ENCODE results near the gene MED12L. TPM values are rescaled to one million over a fixed set of nuclear protein-coding genes. Genes with fewer than 3 reads are reported as not detected.

The MED12L gene
- total RNA-seq, 6 experiments from 2014 or later = 0.05 to 0.64 (median 0.13) TPM; not detected in 1

- no peak for DNase-seq
- TF ChIP-seq CTCF (IDR thresholded peaks at IDR 0.05) = no peak
- Mint-ChIP-seq H3K36me3 (ENCODE audit: low read depth) (no peaks in the 10 kb centered on the region), H3K9me3 (no peaks in the 10 kb centered on the region), H3K4me1 (ENCODE audit: low read depth) (no peaks in the 10 kb centered on the region; the same call in 1 of the 2 replicates), H3K27me3 (ENCODE audit: insufficient read depth) (peaks cover 13% of the 10 kb centered on the region), H3K27ac (no peak overlapping the region), H3K4me3 (no peak overlapping the region)
Measured at GRCh38 chr3:151093148-151093547, 7.7 kb downstream of the MED12L start.

- no peak overlapping the region for H3K4me3 Mint-ChIP-seq
- peaks cover 15% of the 10 kb centered on the region for H3K27me3 Mint-ChIP-seq (ENCODE audit: insufficient read depth)
- no peak for TF ChIP-seq CTCF (IDR thresholded peaks at IDR 0.05)
- no peak for DNase-seq
- H3K27ac Mint-ChIP-seq = no peak overlapping the region
- H3K36me3 Mint-ChIP-seq (ENCODE audit: low read depth) = no peaks in the 10 kb centered on the region
- H3K4me1 Mint-ChIP-seq (ENCODE audit: low read depth) = no peaks in the 10 kb centered on the region; the same call in 1 of the 2 replicates
- H3K9me3 Mint-ChIP-seq = no peaks in the 10 kb centered on the region
Measured at GRCh38 chr3:151093905-151094304, 8.4 kb downstream of the MED12L start.

- Mint-ChIP-seq H3K27ac (no peak overlapping the region), H3K4me1 (ENCODE audit: low read depth) (no peaks in the 10 kb centered on the region; the same call in 1 of the 2 replicates), H3K4me3 (no peak overlapping the region), H3K9me3 (no peaks in the 10 kb centered on the region), H3K27me3 (ENCODE audit: insufficient read depth) (peaks cover 25% of the 10 kb centered on the region), H3K36me3 (ENCODE audit: low read depth) (no peaks in the 10 kb centered on the region)
- TF ChIP-seq CTCF (IDR thresholded peaks at IDR 0.05) = no peak
- no peak for DNase-seq
Measured at GRCh38 chr3:151096716-151097115, 11.3 kb downstream of the MED12L start.

GRCh38 chr3:151100076-151100475 is 14.6 kb downstream of the MED12L start:
- H3K4me3 Mint-ChIP-seq = no peak overlapping the region
- no peak for DNase-seq
- no peaks in the 10 kb centered on the region for H3K36me3 Mint-ChIP-seq (ENCODE audit: low read depth)
- H3K4me1 Mint-ChIP-seq (ENCODE audit: low read depth) = no peaks in the 10 kb centered on the region
- H3K9me3 Mint-ChIP-seq = no peaks in the 10 kb centered on the region
- TF ChIP-seq CTCF (IDR thresholded peaks at IDR 0.05) = no peak
- no peak overlapping the region for H3K27ac Mint-ChIP-seq
- peaks cover 26% of the 10 kb centered on the region for H3K27me3 Mint-ChIP-seq (ENCODE audit: insufficient read depth)

GRCh38 chr3:151101270-151101969 is 16.0 kb downstream of the MED12L start:
- no peak overlapping the region for H3K27ac Mint-ChIP-seq
- DNase-seq = no peak
- peaks cover 26% of the 10 kb centered on the region for H3K27me3 Mint-ChIP-seq (ENCODE audit: insufficient read depth)
- H3K36me3 Mint-ChIP-seq (ENCODE audit: low read depth) = no peaks in the 10 kb centered on the region
- H3K4me1 Mint-ChIP-seq (ENCODE audit: low read depth) = no peaks in the 10 kb centered on the region
- no peak overlapping the region for H3K4me3 Mint-ChIP-seq
- no peaks in the 10 kb centered on the region for H3K9me3 Mint-ChIP-seq
- TF ChIP-seq CTCF (IDR thresholded peaks at IDR 0.05) = no peak
